Trophoblast cell (in vitro differentiated cells and primary cell): ENCODE results near the gene PRKN.

Experiments
- DNase-seq, 2 donors: peaks; one replicate each; pipeline ENCODE4 v3.0.0-alpha.2; 2016
- H2AFZ ChIP-seq: 2 replicates; pipeline ENCODE4 v1.6.1; 2013; ENCODE audit warnings: low read length, moderate library complexity, mild to moderate bottlenecking; ENCODE audit not compliant: insufficient read depth, poor library complexity
- H2AK5ac ChIP-seq: 2 replicates; pipeline ENCODE4 v1.6.1; 2013; ENCODE audit warnings: mild to moderate bottlenecking, low read length
- H2BK120ac ChIP-seq: 2 replicates; pipeline ENCODE4 v1.6.1; 2013; ENCODE audit warnings: low read length, mild to moderate bottlenecking, moderate library complexity; ENCODE audit not compliant: insufficient read depth, poor library complexity
- H2BK12ac ChIP-seq: 2 replicates; pipeline ENCODE4 v1.6.1; 2013; ENCODE audit warnings: mild to moderate bottlenecking, low read length, moderate library complexity
- H2BK5ac ChIP-seq: 2 replicates; pipeline ENCODE4 v1.6.1; 2013; ENCODE audit warnings: low read length, low read depth, moderate library complexity, mild to moderate bottlenecking; ENCODE audit not compliant: poor library complexity
- H3K14ac ChIP-seq: 2 replicates; pipeline ENCODE4 v1.6.1; 2013; ENCODE audit warnings: mild to moderate bottlenecking, low read length
- H3K18ac ChIP-seq: 2 replicates; pipeline ENCODE4 v1.6.1; 2013; ENCODE audit warnings: mild to moderate bottlenecking, low read length
- H3K23ac ChIP-seq: 2 replicates; pipeline ENCODE4 v1.6.1; 2013; ENCODE audit warnings: low read length
- H3K27ac ChIP-seq: 2 replicates; pipeline ENCODE4 v1.5.1; 2013; ENCODE audit warnings: low read depth, mild to moderate bottlenecking, inconsistent platforms, low read length, moderate library complexity
- H3K27me3 ChIP-seq: 2 replicates; pipeline ENCODE4 v1.6.1; 2013; ENCODE audit warnings: inconsistent platforms, mild to moderate bottlenecking, low read length, moderate library complexity; ENCODE audit not compliant: insufficient read depth
- H3K36me3 ChIP-seq, 2 experiments: 1 replicate in 1 of 2; 2 replicates in 1 of 2; pipeline ENCODE4 v1.6.1; 2013; ENCODE audit warnings: low read length in 2 of 2, mild to moderate bottlenecking in 2 of 2, moderate library complexity in 1 of 2; ENCODE audit not compliant: insufficient read depth in 2 of 2, control insufficient read depth in 1 of 2
- H3K4ac ChIP-seq: 2 replicates; pipeline ENCODE4 v1.6.1; 2013; ENCODE audit warnings: low read depth, mild to moderate bottlenecking, low read length, moderate library complexity
- H3K4me1 ChIP-seq, 2 experiments: 1 replicate in 1 of 2; 2 replicates in 1 of 2; pipeline ENCODE4 v1.6.1; 2013; ENCODE audit warnings: low read length in 2 of 2, mild to moderate bottlenecking in 2 of 2, moderate library complexity in 1 of 2; ENCODE audit not compliant: insufficient read depth in 2 of 2, control insufficient read depth in 1 of 2
- H3K4me2 ChIP-seq: 2 replicates; pipeline ENCODE4 v1.6.1; 2013; ENCODE audit warnings: inconsistent platforms, mild to moderate bottlenecking, low read length, moderate library complexity
- H3K4me3 ChIP-seq: 2 replicates; pipeline ENCODE4 v1.5.1; 2013; ENCODE audit warnings: mild to moderate bottlenecking, low read depth, low read length, inconsistent platforms
- H3K79me1 ChIP-seq: one replicate; pipeline ENCODE4 v1.6.1; 2013; ENCODE audit warnings: low read length
- H3K79me2 ChIP-seq: 2 replicates; pipeline ENCODE4 v1.6.1; 2013; ENCODE audit warnings: low read length, mild to moderate bottlenecking; ENCODE audit not compliant: control insufficient read depth, insufficient read depth, poor library complexity
- H3K9ac ChIP-seq: 2 replicates; pipeline ENCODE4 v1.6.1; 2013; ENCODE audit warnings: mild to moderate bottlenecking, low read length
- H3K9me3 ChIP-seq: 2 replicates; pipeline ENCODE4 v1.6.1; 2013; ENCODE audit warnings: low read depth, mild to moderate bottlenecking, control low read depth, inconsistent platforms, low read length; ENCODE audit not compliant: insufficient read depth
- H4K12ac ChIP-seq: 2 replicates; pipeline ENCODE4 v1.6.1; 2013; ENCODE audit warnings: low read depth, mild to moderate bottlenecking, low read length, moderate library complexity
- H4K8ac ChIP-seq: 2 replicates; pipeline ENCODE4 v1.6.1; 2013; ENCODE audit warnings: low read depth, mild to moderate bottlenecking, low read length, moderate library complexity
- H4K91ac ChIP-seq: one replicate; pipeline ENCODE4 v1.6.1; 2013; ENCODE audit warnings: low read depth, mild to moderate bottlenecking, low read length, moderate library complexity
- WGBS: extraction: QIAGEN DNeasy Blood & Tissue Kit; methylation state at CpG from one replicate; pipeline ENCODE4 v1.1.7; 2013; ENCODE audit warnings: missing lambda C conversion rate; ENCODE audit not compliant: insufficient read length, insufficient coverage; ENCODE audit errors: extremely low coverage; 5-methylcytosine and 5-hydroxymethylcytosine counted together

PRKN gene

GRCh38 chr6:161836643-161837448 lies 890.7 kb downstream of the PRKN start:
- Histone ChIP-seq H3K4me2 (no peak overlapping the region), H3K4me1 (peaks cover 0 to 2% of the 10 kb centered on the region in 2 experiments), H3K79me1 (no peaks in the 10 kb centered on the region), H3K27ac (no peak overlapping the region), H2AFZ (no peak overlapping the region), H3K23ac (no peak overlapping the region), H3K4me3 (no peak overlapping the region), H3K9me3 (no peaks in the 10 kb centered on the region), H2BK12ac (no peak overlapping the region), H4K91ac (no peak overlapping the region), H4K12ac (no peak overlapping the region), H2BK5ac (no peak overlapping the region), H3K14ac (no peak overlapping the region), H2AK5ac (no peak overlapping the region), H3K36me3 (no peaks in the 10 kb centered on the region), H2BK120ac (no peak overlapping the region), H3K18ac (no peak overlapping the region), H3K4ac (no peak overlapping the region), H3K27me3 (no peaks in the 10 kb centered on the region), H3K9ac (no peak overlapping the region), H4K8ac (no peak overlapping the region), H3K79me2 (no peaks in the 10 kb centered on the region)
- DNase-seq = peak; percentile 26 to 49
- no CpG with 5 or more reads among the region's 15 CpGs for WGBS

DNA sequence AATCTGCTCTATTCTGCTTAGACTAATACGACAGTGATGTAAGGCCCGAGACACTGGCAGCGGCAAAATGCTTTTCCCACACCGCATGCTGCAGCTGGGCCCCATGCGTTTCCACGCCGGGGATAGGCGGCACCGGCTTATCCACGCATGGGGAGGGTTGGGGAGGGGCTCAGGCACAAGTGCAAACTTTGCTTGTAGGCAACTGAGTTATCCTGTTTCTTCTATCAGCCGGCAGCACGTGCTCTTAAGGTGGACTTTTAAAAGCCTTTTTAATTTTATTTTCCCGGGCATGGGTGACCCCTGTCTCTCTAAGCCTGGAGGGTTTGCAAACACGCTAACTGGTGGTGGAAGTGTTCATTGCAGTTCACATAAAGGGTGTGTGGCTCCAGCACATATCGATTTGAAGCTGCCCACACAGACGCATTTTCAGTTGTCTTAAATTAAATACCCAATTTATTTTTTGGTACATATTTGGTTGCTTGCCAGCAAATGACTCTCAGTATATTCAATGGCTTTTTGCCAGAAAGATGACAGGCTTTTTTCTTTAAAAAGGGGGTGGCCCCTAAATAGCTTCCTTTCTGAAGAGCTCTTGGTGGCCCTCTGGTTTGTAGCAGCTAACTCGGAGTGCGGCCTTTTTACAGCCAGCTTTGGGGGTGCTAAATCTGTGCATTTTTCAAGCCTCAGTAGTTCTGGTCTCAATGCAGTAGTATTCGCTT lies 891.9 kb downstream of the PRKN start:
- H3K27me3 ChIP-seq = no peaks in the 10 kb centered on the region
- H3K4me3 ChIP-seq = no peak overlapping the region
- no peaks in the 10 kb centered on the region for H3K9me3 ChIP-seq
- H2AFZ ChIP-seq = no peak overlapping the region
- H2BK12ac ChIP-seq = no peak overlapping the region
- no peak overlapping the region for H2AK5ac ChIP-seq
- WGBS = no CpG with 5 or more reads among the region's 19 CpGs
- H3K18ac ChIP-seq = no peak overlapping the region
- no peak overlapping the region for H4K8ac ChIP-seq
- no peak overlapping the region for H2BK120ac ChIP-seq
- DNase-seq = no peak
- H3K9ac ChIP-seq = no peak overlapping the region
- H3K4me1 ChIP-seq = peaks cover 3 to 4% of the 10 kb centered on the region in 2 experiments
- no peak overlapping the region for H3K27ac ChIP-seq
- no peak overlapping the region for H3K23ac ChIP-seq
- H4K12ac ChIP-seq = no peak overlapping the region
- H4K91ac ChIP-seq = no peak overlapping the region
- no peaks in the 10 kb centered on the region for H3K36me3 ChIP-seq
- H3K79me1 ChIP-seq = no peaks in the 10 kb centered on the region
- H3K79me2 ChIP-seq = no peaks in the 10 kb centered on the region
- H3K14ac ChIP-seq = no peak overlapping the region
- no peak overlapping the region for H2BK5ac ChIP-seq
- no peak overlapping the region for H3K4me2 ChIP-seq
- no peak overlapping the region for H3K4ac ChIP-seq

- H2AK5ac ChIP-seq = no peak overlapping the region
- no peak overlapping the region for H2BK120ac ChIP-seq
- no peaks in the 10 kb centered on the region for H3K9me3 ChIP-seq
- no peak overlapping the region for H2AFZ ChIP-seq
- DNase-seq = no peak
- H4K12ac ChIP-seq = no peak overlapping the region
- H3K14ac ChIP-seq = no peak overlapping the region
- no CpG with 5 or more reads among the region's 6 CpGs for WGBS
- no peak overlapping the region for H2BK5ac ChIP-seq
- no peak overlapping the region for H3K4me2 ChIP-seq
- no peaks in the 10 kb centered on the region for H3K27me3 ChIP-seq
- H3K4ac ChIP-seq = no peak overlapping the region
- H3K4me3 ChIP-seq = no peak overlapping the region
- H3K79me2 ChIP-seq = no peaks in the 10 kb centered on the region
- H3K23ac ChIP-seq = no peak overlapping the region
- H3K18ac ChIP-seq = no peak overlapping the region
- peaks cover 3 to 4% of the 10 kb centered on the region in 2 experiments for H3K4me1 ChIP-seq
- H4K91ac ChIP-seq = no peak overlapping the region
- no peak overlapping the region for H2BK12ac ChIP-seq
- H4K8ac ChIP-seq = no peak overlapping the region
- H3K79me1 ChIP-seq = no peaks in the 10 kb centered on the region
- no peak overlapping the region for H3K9ac ChIP-seq
- no peak overlapping the region for H3K27ac ChIP-seq
- no peaks in the 10 kb centered on the region for H3K36me3 ChIP-seq
Measured at GRCh38 chr6:161834426-161834825, 893.1 kb downstream of the PRKN start.

- no peak overlapping the region for H2BK120ac ChIP-seq
- peaks cover 2 to 3% of the 10 kb centered on the region in 2 experiments for H3K4me1 ChIP-seq
- DNase-seq = peak; percentile 65 to 69
Measured at GRCh38 chr6:161833099-161833860, 894.3 kb downstream of the PRKN start.

More at GRCh38 chr6:161833099-161833860, 894.3 kb downstream of the PRKN start:
- H4K8ac ChIP-seq = no peak overlapping the region
- H3K4me3 ChIP-seq = no peak overlapping the region
- no peaks in the 10 kb centered on the region for H3K79me2 ChIP-seq
- H3K27ac ChIP-seq = no peak overlapping the region
- no peak overlapping the region for H3K4ac ChIP-seq
- no CpG with 5 or more reads among the region's 18 CpGs for WGBS
- no peak overlapping the region for H4K12ac ChIP-seq
- H3K18ac ChIP-seq = no peak overlapping the region
- H2BK12ac ChIP-seq = no peak overlapping the region
- H3K9ac ChIP-seq = no peak overlapping the region
- H3K14ac ChIP-seq = no peak overlapping the region
- H3K36me3 ChIP-seq = no peaks in the 10 kb centered on the region
- no peaks in the 10 kb centered on the region for H3K79me1 ChIP-seq
- no peak overlapping the region for H2BK5ac ChIP-seq
- no peak overlapping the region for H4K91ac ChIP-seq
- H3K9me3 ChIP-seq = no peaks in the 10 kb centered on the region
- no peak overlapping the region for H2AFZ ChIP-seq
- no peak overlapping the region for H2AK5ac ChIP-seq
- no peak overlapping the region for H3K4me2 ChIP-seq
- no peaks in the 10 kb centered on the region for H3K27me3 ChIP-seq
- no peak overlapping the region for H3K23ac ChIP-seq
